Keratinocyte (primary cell): ENCODE data around the gene CHCHD6. TPM values are rescaled to one million over a fixed set of nuclear protein-coding genes. Genes with fewer than 3 reads are reported as not detected.

ENCODE experiments used
- DNase-seq: peaks from one replicate; pipeline ENCODE4 v3.0.0-alpha.2; 2011; ENCODE audit warnings: low read depth, missing footprints, low spot score
- FAIRE-seq: peaks from 2 replicates; lab custom pipeline; 2011; peaks lifted over from hg19 to GRCh38; lab: Jason Lieb, UNC
- H2AFZ ChIP-seq: 2 replicates; pipeline ENCODE4 v1.6.0; 2012; ENCODE audit warnings: low read length, control low read depth, inconsistent platforms; ENCODE audit not compliant: control insufficient read depth
- H3K27ac ChIP-seq: 2 replicates; pipeline ENCODE4 v1.5.1; 2011; ENCODE audit warnings: low read length; ENCODE audit not compliant: control insufficient read depth, insufficient read depth
- H3K27me3 ChIP-seq: 3 replicates; pipeline ENCODE4 v1.6.0; 2011; ENCODE audit warnings: low read length; ENCODE audit not compliant: control insufficient read depth, insufficient read depth; ENCODE audit errors: extremely low read depth
- H3K36me3 ChIP-seq, 2 experiments: 2 replicates in 1 of 2; 3 replicates in 1 of 2; pipeline ENCODE4 v1.5.1; 2011; ENCODE audit warnings: low read length in 2 of 2, mild to moderate bottlenecking in 1 of 2; ENCODE audit not compliant: control insufficient read depth in 2 of 2, insufficient read depth in 2 of 2; ENCODE audit errors: extremely low read depth in 1 of 2
- H3K4me1 ChIP-seq: 3 replicates; pipeline ENCODE4 v1.5.1; 2011; ENCODE audit warnings: low read length; ENCODE audit not compliant: control insufficient read depth, insufficient read depth; ENCODE audit errors: extremely low read depth
- H3K4me2 ChIP-seq: 3 replicates; pipeline ENCODE4 v1.6.0; 2011; ENCODE audit warnings: low read depth, low read length; ENCODE audit not compliant: control insufficient read depth, insufficient read depth; ENCODE audit errors: extremely low read depth
- H3K4me3 ChIP-seq, 3 experiments: fragments of 200-600 bp in 1 of 3; sonication (generic) in 1 of 3; 2 replicates in 2 of 3; 3 replicates in 1 of 3; pipeline ENCODE4 v1.5.1; 2011 to 2016; ENCODE audit warnings: low read length in 3 of 3, mild to moderate bottlenecking in 3 of 3, control low read depth in 2 of 3, inconsistent platforms in 1 of 3, low read depth in 1 of 3, mixed read lengths in 1 of 3, mixed run types in 1 of 3, moderate library complexity in 1 of 3; ENCODE audit not compliant: control insufficient read depth in 2 of 3, insufficient read depth in 2 of 3; ENCODE audit errors: extremely low read depth in 1 of 3
- H3K79me2 ChIP-seq: 2 replicates; pipeline ENCODE4 v1.6.0; 2012; ENCODE audit warnings: low read length; ENCODE audit not compliant: control insufficient read depth, insufficient read depth
- H3K9ac ChIP-seq: 3 replicates; pipeline ENCODE4 v1.6.0; 2011; ENCODE audit warnings: low read length; ENCODE audit not compliant: control insufficient read depth, insufficient read depth; ENCODE audit errors: extremely low read depth
- H3K9me1 ChIP-seq: 3 replicates; pipeline ENCODE4 v1.6.0; 2011; ENCODE audit warnings: low read length; ENCODE audit not compliant: control insufficient read depth, insufficient read depth; ENCODE audit errors: extremely low read depth
- H3K9me3 ChIP-seq: 2 replicates; pipeline ENCODE4 v1.5.1; 2012; ENCODE audit warnings: low read depth, low read length; ENCODE audit not compliant: control insufficient read depth
- H4K20me1 ChIP-seq: 3 replicates; pipeline ENCODE4 v1.6.0; 2011; ENCODE audit warnings: low read length; ENCODE audit not compliant: control insufficient read depth, insufficient read depth; ENCODE audit errors: extremely low read depth
- CTCF ChIP-seq, 3 experiments: IDR thresholded peaks in 1 of 3; conservative IDR thresholded peaks in 1 of 3; optimal IDR thresholded peaks in 1 of 3; 2 replicates in 2 of 3; 3 replicates in 1 of 3; pipeline versions ENCODE3 to v1.5.1; 2011; ENCODE audit warnings: low read length in 3 of 3, mild to moderate bottlenecking in 3 of 3, moderate library complexity in 2 of 3, control low read depth in 1 of 3, inconsistent platforms in 1 of 3; ENCODE audit not compliant: insufficient read depth in 2 of 3; ENCODE audit errors: extremely low read depth in 1 of 3
- EZH2 ChIP-seq: IDR thresholded peaks from one replicate; pipeline ENCODE4 v1.6.1; 2012; ENCODE audit warnings: inconsistent platforms, mild to moderate bottlenecking, low read length, moderate library complexity
- dilution Hi-C: fragments of 300-500 bp; cut with MboI; formaldehyde crosslinking; loops from one replicate; pipeline ENCODE4 v1.7.0; 2020; ENCODE audit warnings: low sequenced_read_pairs; ENCODE audit not compliant: extremely low pct_ligation_motif_present
- polyA plus RNA-seq, 5 experiments: library from polyadenylated mRNA; depleted of rRNA in 3 of 5; stranded (reverse) in 3 of 5; stranded (forward) in 1 of 5; unstranded in 1 of 5; fragments of >200 nt; gene quantifications; 1 replicate in 1 of 5; 2 replicates in 3 of 5; 3 replicates in 1 of 5; pipeline versions ENCODE4 v1.2.1 to v1.2.3, GENCODE V29; 2011 to 2012; ENCODE audit warnings: missing spikeins in 2 of 5, low read depth in 1 of 5, low replicate concordance in 1 of 5

CHCHD6 gene
- polyA plus RNA-seq, 1 donor (not counting 4 experiments of a cell fraction or from before 2014, with no cell fraction given): 21.7 TPM

- dilution Hi-C loops: no loop called here
Observed at GRCh38 chr3:126912027-126912422, 208.0 kb downstream of the CHCHD6 start.

DNA sequence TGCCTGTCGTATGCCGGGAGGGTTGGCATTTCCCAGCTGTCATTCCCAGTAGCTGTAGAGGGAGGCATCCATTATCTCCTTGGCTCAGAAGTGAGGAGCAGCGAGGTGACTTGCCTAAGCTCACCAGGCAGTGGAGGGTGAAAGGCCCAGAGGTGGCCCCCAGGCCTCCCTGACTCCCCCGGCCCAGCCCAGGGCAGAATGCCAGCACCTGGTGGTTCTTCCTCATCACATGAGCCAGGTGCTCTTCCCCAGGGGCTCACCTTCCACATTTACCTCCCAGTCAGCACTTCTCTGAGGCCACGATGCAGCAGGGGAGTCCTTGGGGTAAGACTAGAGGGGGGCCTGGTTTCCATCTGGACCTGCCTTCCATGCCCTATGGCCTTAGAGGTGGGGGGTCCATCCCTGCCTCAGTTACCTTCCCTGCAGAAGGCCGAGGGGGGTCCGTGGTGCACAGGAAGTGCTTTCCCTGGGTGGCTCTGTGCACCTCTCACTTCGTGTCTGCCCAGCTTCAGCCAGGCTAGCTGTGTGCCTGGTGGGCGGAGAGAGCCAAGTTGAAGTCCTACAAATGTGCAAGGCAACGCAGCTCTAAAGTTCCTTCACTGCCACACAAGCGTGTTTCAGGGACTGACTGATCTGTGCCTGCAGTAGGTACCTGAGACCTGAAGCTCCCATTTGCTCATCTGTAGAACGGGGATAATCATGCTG lies 208.6 kb downstream of the CHCHD6 start:
- H3K9ac ChIP-seq: peak overlapping the region; percentile 60
- no peaks in the 10 kb centered on the region for H4K20me1 ChIP-seq
- H3K27me3 ChIP-seq: no peaks in the 10 kb centered on the region
- no peak for DNase-seq
- peaks cover 0 to 4% of the 10 kb centered on the region in 2 experiments for H3K36me3 ChIP-seq
- no peaks in the 10 kb centered on the region for H3K9me3 ChIP-seq
- H3K9me1 ChIP-seq: no peaks in the 10 kb centered on the region
- no peaks in the 10 kb centered on the region for H3K79me2 ChIP-seq
- H3K4me1 ChIP-seq: peaks cover 38% of the 10 kb centered on the region
- no peak for FAIRE-seq
- no peak overlapping the region for H2AFZ ChIP-seq
- no peak overlapping the region for H3K4me3 ChIP-seq
- no peak overlapping the region for H3K4me2 ChIP-seq
- peak overlapping the region; percentile 91 for H3K27ac ChIP-seq
- TF ChIP-seq CTCF (optimal IDR thresholded peaks at IDR 0.05 in 1 of 3, IDR thresholded peaks at IDR 0.05 in 1 of 3, conservative IDR thresholded peaks at IDR 0.05 in 1 of 3; ENCODE audit: extremely low read depth in 1 of 3, insufficient read depth in 2 of 3, low read length in 3 of 3): no peak
- no peak for TF ChIP-seq EZH2
- dilution Hi-C loops: no loop called here

More at GRCh38 chr3:126912027-126912422, 208.0 kb downstream of the CHCHD6 start:
- Histone ChIP-seq H3K27ac (peak overlapping the region; percentile 91), H3K9me1 (no peaks in the 10 kb centered on the region), H3K27me3 (no peaks in the 10 kb centered on the region), H3K9ac (peak overlapping the region; percentile 60), H3K4me2 (peak overlapping the region; percentile 68), H3K36me3 (peaks cover 0 to 4% of the 10 kb centered on the region in 2 experiments), H3K4me3 (no peak overlapping the region), H3K9me3 (no peaks in the 10 kb centered on the region), H4K20me1 (no peaks in the 10 kb centered on the region), H3K4me1 (peaks cover 38% of the 10 kb centered on the region), H3K79me2 (no peaks in the 10 kb centered on the region), H2AFZ (no peak overlapping the region)
- DNase-seq (no peak), FAIRE-seq (no peak)
- TF ChIP-seq EZH2: no peak
- TF ChIP-seq CTCF (optimal IDR thresholded peaks at IDR 0.05 in 1 of 3, IDR thresholded peaks at IDR 0.05 in 1 of 3, conservative IDR thresholded peaks at IDR 0.05 in 1 of 3; ENCODE audit: extremely low read depth in 1 of 3, insufficient read depth in 2 of 3, low read length in 3 of 3): no peak
